ENCODE data around the gene RAP1GAP. TPM values are rescaled to one million over a fixed set of nuclear protein-coding genes. Genes with fewer than 3 reads are reported as not detected.

The RAP1GAP gene
- polyA plus RNA-seq, 1 donor from 2014 or later = 9.8 TPM

- no peak for TF ChIP-seq RAD21 (conservative IDR thresholded peaks at IDR 0.05)
- no peak for TF ChIP-seq EP300 (conservative IDR thresholded peaks at IDR 0.05; ENCODE audit: poor library complexity, severe bottlenecking)
- TF ChIP-seq MXI1 (conservative IDR thresholded peaks at IDR 0.05; ENCODE audit: poor library complexity, severe bottlenecking) = no peak
- no peak for TF ChIP-seq POLR2AphosphoS5 (IDR thresholded peaks at IDR 0.05)
- TF ChIP-seq EZH2 (IDR thresholded peaks at IDR 0.05; ENCODE audit: borderline replicate concordance, insufficient read depth, low read length, poor library complexity, severe bottlenecking) = no peak
- TF ChIP-seq SMC3 (conservative IDR thresholded peaks at IDR 0.05; ENCODE audit: poor library complexity) = no peak
- TF ChIP-seq, protein P1, sequence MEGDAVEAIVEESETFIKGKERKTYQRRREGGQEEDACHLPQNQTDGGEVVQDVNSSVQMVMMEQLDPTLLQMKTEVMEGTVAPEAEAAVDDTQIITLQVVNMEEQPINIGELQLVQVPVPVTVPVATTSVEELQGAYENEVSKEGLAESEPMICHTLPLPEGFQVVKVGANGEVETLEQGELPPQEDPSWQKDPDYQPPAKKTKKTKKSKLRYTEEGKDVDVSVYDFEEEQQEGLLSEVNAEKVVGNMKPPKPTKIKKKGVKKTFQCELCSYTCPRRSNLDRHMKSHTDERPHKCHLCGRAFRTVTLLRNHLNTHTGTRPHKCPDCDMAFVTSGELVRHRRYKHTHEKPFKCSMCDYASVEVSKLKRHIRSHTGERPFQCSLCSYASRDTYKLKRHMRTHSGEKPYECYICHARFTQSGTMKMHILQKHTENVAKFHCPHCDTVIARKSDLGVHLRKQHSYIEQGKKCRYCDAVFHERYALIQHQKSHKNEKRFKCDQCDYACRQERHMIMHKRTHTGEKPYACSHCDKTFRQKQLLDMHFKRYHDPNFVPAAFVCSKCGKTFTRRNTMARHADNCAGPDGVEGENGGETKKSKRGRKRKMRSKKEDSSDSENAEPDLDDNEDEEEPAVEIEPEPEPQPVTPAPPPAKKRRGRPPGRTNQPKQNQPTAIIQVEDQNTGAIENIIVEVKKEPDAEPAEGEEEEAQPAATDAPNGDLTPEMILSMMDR (IDR thresholded peaks at IDR 0.05; ENCODE audit: poor library complexity, severe bottlenecking) = no peak
- no peak for TF ChIP-seq TAF1 (IDR thresholded peaks at IDR 0.05; ENCODE audit: low read depth)
- no peak for TF ChIP-seq REST (IDR thresholded peaks at IDR 0.05; ENCODE audit: borderline replicate concordance)
- no peaks in the 10 kb centered on the region for H3K36me3 ChIP-seq (ENCODE audit: insufficient read depth, low read length)
- H3K4me3 ChIP-seq (ENCODE audit: low read length) = no peak overlapping the region
- H3K9me3 ChIP-seq (ENCODE audit: low read length) = no peaks in the 10 kb centered on the region
- no peak overlapping the region for H3K4me2 ChIP-seq (ENCODE audit: low read length)
- H3K27ac ChIP-seq (ENCODE audit: low read length) = no peak overlapping the region
- no peaks in the 10 kb centered on the region for H3K9me2 ChIP-seq (ENCODE audit: insufficient read depth, low read length)
- no peaks in the 10 kb centered on the region for H3K27me3 ChIP-seq (ENCODE audit: insufficient read depth, low read depth, low read length)
- no peaks in the 10 kb centered on the region for H3F3A ChIP-seq (ENCODE audit: insufficient read depth, low read length, poor library complexity, severe bottlenecking)
- H4K20me1 ChIP-seq (ENCODE audit: insufficient read depth) = no peaks in the 10 kb centered on the region
- no peaks in the 10 kb centered on the region for H3K79me2 ChIP-seq (replicated peaks; ENCODE audit: insufficient read depth, low read length)
- H3K9ac ChIP-seq (ENCODE audit: low read length) = no peak overlapping the region
- H2AFZ ChIP-seq (ENCODE audit: low read depth, low read length) = no peak overlapping the region
Measured at GRCh38 chr1:21616372-21616771, 52.8 kb downstream of the RAP1GAP start.

GRCh38 chr1:21614419-21615115 is 54.6 kb downstream of the RAP1GAP start:
- Histone ChIP-seq H3K27ac (ENCODE audit: low read length) (no peak overlapping the region), H3K4me2 (ENCODE audit: low read length) (no peak overlapping the region), H3K4me3 (ENCODE audit: low read length) (no peak overlapping the region), H3F3A (ENCODE audit: insufficient read depth, low read length, poor library complexity, severe bottlenecking) (no peaks in the 10 kb centered on the region), H3K27me3 (ENCODE audit: insufficient read depth, low read depth, low read length) (no peaks in the 10 kb centered on the region), H2AFZ (ENCODE audit: low read depth, low read length) (no peak overlapping the region), H3K79me2 (replicated peaks; ENCODE audit: insufficient read depth, low read length) (no peaks in the 10 kb centered on the region), H3K9me2 (ENCODE audit: insufficient read depth, low read length) (no peaks in the 10 kb centered on the region), H3K9me3 (ENCODE audit: low read length) (no peaks in the 10 kb centered on the region), H4K20me1 (ENCODE audit: insufficient read depth) (no peaks in the 10 kb centered on the region), H3K36me3 (ENCODE audit: insufficient read depth, low read length) (no peaks in the 10 kb centered on the region), H3K9ac (ENCODE audit: low read length) (no peak overlapping the region)
- no peak for TF ChIP-seq MXI1 (conservative IDR thresholded peaks at IDR 0.05; ENCODE audit: poor library complexity, severe bottlenecking)
- TF ChIP-seq, protein P1 (IDR thresholded peaks at IDR 0.05; ENCODE audit: poor library complexity, severe bottlenecking) = no peak
- TF ChIP-seq RAD21 (conservative IDR thresholded peaks at IDR 0.05) = no peak
- no peak for TF ChIP-seq EZH2 (IDR thresholded peaks at IDR 0.05; ENCODE audit: borderline replicate concordance, insufficient read depth, low read length, poor library complexity, severe bottlenecking)
- no peak for TF ChIP-seq TAF1 (IDR thresholded peaks at IDR 0.05; ENCODE audit: low read depth)
- TF ChIP-seq SMC3 (conservative IDR thresholded peaks at IDR 0.05; ENCODE audit: poor library complexity) = no peak
- TF ChIP-seq POLR2AphosphoS5 (IDR thresholded peaks at IDR 0.05) = no peak

All from neural cell (in vitro differentiated cells).